Gastroesophageal sphincter (tissue), 3 donors: ENCODE measurements around the gene CHMP6.

Experiments
- CTCF ChIP-seq, 4 experiments: fragments of 200-600 bp in 2 of 4; fragments of 450-650 bp in 2 of 4; sonication (generic) in 1 of 4; IDR thresholded peaks; one replicate each; pipeline ENCODE4 v1.5.1; 2017 to 2019; ENCODE audit warnings: antibody characterized with exemption in 4 of 4, mild to moderate bottlenecking in 2 of 4, moderate library complexity in 2 of 4
- EP300 ChIP-seq: sonication (generic); formaldehyde crosslinking; IDR thresholded peaks from one replicate; pipeline ENCODE4 v1.6.1; 2017; ENCODE audit warnings: antibody characterized with exemption, mild to moderate bottlenecking
- POLR2A ChIP-seq, 2 donors: fragments of 450-650 bp; IDR thresholded peaks; one replicate each; pipeline ENCODE4 v1.6.1; 2017; ENCODE audit warnings: antibody characterized with exemption in 2 of 2, mild to moderate bottlenecking in 2 of 2, moderate library complexity in 1 of 2
- POLR2AphosphoS5 ChIP-seq: sonication (generic); formaldehyde crosslinking; IDR thresholded peaks from one replicate; pipeline ENCODE4 v1.6.1; 2017; ENCODE audit warnings: antibody characterized with exemption

- TF ChIP-seq POLR2AphosphoS5, result no peak
- no peak for TF ChIP-seq POLR2A (IDR thresholded peaks at IDR 0.05)
- no peak for TF ChIP-seq CTCF (IDR thresholded peaks at IDR 0.05)
- TF ChIP-seq EP300, result no peak
Measured at GRCh38 chr17:81011951-81012350, 20.3 kb downstream of the CHMP6 start.
